Right lobe of liver (tissue), 6 donors: ENCODE results near the gene DGKE. TPM values are rescaled to one million over a fixed set of nuclear protein-coding genes. Genes with fewer than 3 reads are reported as not detected.

Experiments
- ATAC-seq, 4 donors: fragments of 200-7000 bp; cut with Tn5 transposase; one replicate each; pipeline ENCODE4 v1.9.1; 2020; ENCODE audit warnings: mild to moderate bottlenecking in 4 of 4, moderate library complexity in 4 of 4
- DNase-seq, 3 donors: peaks; one replicate each; pipeline ENCODE4 v3.0.0-alpha.2; 2020
- H3K27ac ChIP-seq, 3 donors: fragments of 200-600 bp; one replicate each; pipeline ENCODE4 v1.8.0; 2022
- H3K27me3 ChIP-seq, 2 donors: fragments of 200-600 bp; one replicate each; pipeline ENCODE4 v1.8.0; 2022
- H3K36me3 ChIP-seq, 4 donors: fragments of 200-600 bp; sonication (generic) in 1 of 4; one replicate each; pipeline versions ENCODE4 v1.5.1 to v1.8.0; 2017 to 2022; ENCODE audit warnings: control low read depth in 1 of 4
- H3K4me1 ChIP-seq, 4 donors: fragments of 200-600 bp; sonication (generic) in 1 of 4; one replicate each; pipeline versions ENCODE4 v1.5.1 to v1.8.0; 2017 to 2022; ENCODE audit warnings: control low read depth in 1 of 4
- H3K4me3 ChIP-seq, 3 donors: fragments of 200-600 bp; one replicate each; pipeline ENCODE4 v1.8.0; 2022
- H3K9me3 ChIP-seq, 4 donors: fragments of 200-600 bp; sonication (generic) in 1 of 4; one replicate each; pipeline versions ENCODE4 v1.5.1 to v1.8.0; 2017 to 2022; ENCODE audit warnings: control low read depth in 1 of 4
- CTCF ChIP-seq, 4 donors: fragments of 200-600 bp in 3 of 4; fragments of 450-650 bp in 1 of 4; IDR thresholded peaks; one replicate each; pipeline versions ENCODE4 v1.5.1 to v1.8.0; 2016 to 2022; ENCODE audit warnings: antibody characterized with exemption in 4 of 4, mild to moderate bottlenecking in 2 of 4
- POLR2A ChIP-seq: fragments of 450-650 bp; IDR thresholded peaks from one replicate; pipeline ENCODE4 v1.6.1; 2017; ENCODE audit warnings: antibody characterized with exemption, mild to moderate bottlenecking
- WGBS: methylation state at CpG from one replicate; pipeline ENCODE4 v1.1.6; 2018; ENCODE audit warnings: low coverage, low lambda C conversion rate; ENCODE audit not compliant: insufficient coverage; ENCODE audit errors: missing lambda C conversion rate; 5-methylcytosine and 5-hydroxymethylcytosine counted together
- intact Hi-C, 2 donors: fragments of 100-400 bp; cut with DNase I; formaldehyde crosslinking; loops; one replicate each; pipeline versions ENCODE4 v1.11.2 to v1.14.1; 2022
- total RNA-seq, 6 experiments: library from RNA; depleted of rRNA in 2 of 6; stranded (reverse); fragments of >200 nt in 2 of 6; fragmentation: NEBNext Ultra II Directional in 3 of 6; extraction: Animal tissue kit (Norgen Biotek cat#: 25700) in 3 of 6; gene quantifications; one replicate each; pipeline versions ENCODE4 v1.1.0 to v1.2.4, GENCODE V29; 2016 to 2023
- donor health status: DM: no; HTN: yes; CAD: no.
- donor health status: DM: no; HTN: no; CAD: no.
- donor health status: DM: no; HTN: no; CAD: no.
- donor health status: DM: no; HTN: yes; CAD: no.
- donor health status: DM: no; HTN: yes; CAD: no.

DGKE gene
- total RNA-seq, 6 experiments from 2014 or later, result 2.2 to 10.4 (median 3.4) TPM

GRCh38 chr17:56806949-56807348 is 27.0 kb upstream of the DGKE start:
- Histone ChIP-seq H3K4me3 (no peak overlapping the region), H3K36me3 (no peaks in the 10 kb centered on the region), H3K27ac (no peak overlapping the region), H3K9me3 (no peaks in the 10 kb centered on the region), H3K27me3 (no peaks in the 10 kb centered on the region), H3K4me1 (no peaks in the 10 kb centered on the region)
- no peak for ATAC-seq
- intact Hi-C loops, result no loop called here
- WGBS, result 59% methylated on average over 4 of the region's 4 CpGs
- no peak for DNase-seq
- TF ChIP-seq POLR2A, result no peak
- TF ChIP-seq CTCF (IDR thresholded peaks at IDR 0.05), result no peak

- Histone ChIP-seq H3K9me3 (no peaks in the 10 kb centered on the region), H3K4me1 (no peaks in the 10 kb centered on the region), H3K27me3 (no peaks in the 10 kb centered on the region), H3K4me3 (no peak overlapping the region), H3K27ac (no peak overlapping the region), H3K36me3 (no peaks in the 10 kb centered on the region)
- 92% methylated on average over 3 of the region's 3 CpGs for WGBS
- ATAC-seq (no peak), DNase-seq (no peak)
- no peak for TF ChIP-seq CTCF (IDR thresholded peaks at IDR 0.05)
- no peak for TF ChIP-seq POLR2A
- intact Hi-C loops, result no loop called here
These were observed 26.2 kb upstream of the DGKE start for GRCh38 chr17:56807723-56808122.

GRCh38 chr17:56808503-56808902 is 25.4 kb upstream of the DGKE start:
- H3K4me3 ChIP-seq, result no peak overlapping the region
- no peaks in the 10 kb centered on the region for H3K9me3 ChIP-seq
- DNase-seq (no peak), ATAC-seq (no peak)
- H3K36me3 ChIP-seq, result no peaks in the 10 kb centered on the region
- intact Hi-C loops, result no loop called here
- H3K27ac ChIP-seq, result no peak overlapping the region
- TF ChIP-seq POLR2A (no peak), CTCF (IDR thresholded peaks at IDR 0.05) (no peak)
- H3K4me1 ChIP-seq, result no peaks in the 10 kb centered on the region
- WGBS, result 87% methylated on average over 3 of the region's 3 CpGs
- H3K27me3 ChIP-seq, result no peaks in the 10 kb centered on the region

- no peaks in the 10 kb centered on the region for H3K27me3 ChIP-seq
- intact Hi-C loops, result no loop called here
- H3K36me3 ChIP-seq, result no peaks in the 10 kb centered on the region
- no peaks in the 10 kb centered on the region for H3K4me1 ChIP-seq
- no peak for DNase-seq
- H3K27ac ChIP-seq, result no peak overlapping the region
- no peak overlapping the region for H3K4me3 ChIP-seq
- TF ChIP-seq POLR2A, result no peak
- TF ChIP-seq CTCF (IDR thresholded peaks at IDR 0.05), result no peak
- H3K9me3 ChIP-seq, result no peaks in the 10 kb centered on the region
- no peak for ATAC-seq
- 97% methylated on average over 7 of the region's 9 CpGs for WGBS
These were observed 24.7 kb upstream of the DGKE start for GRCh38 chr17:56809106-56809819.
